HG03045 (cell line): ENCODE measurements around the gene SNX17.
"Not testable (repeated sequence)": the region's sequence is repeated elsewhere in the genome, so short reads cannot be mapped to it uniquely, and the experiment has no call there.

Source experiments
- ATAC-seq: cut with Tn5 transposase; IDR thresholded peaks from one replicate; pipeline ENCODE4 v1.9.1; 2021; ENCODE audit warnings: mild to moderate bottlenecking, moderate library complexity; ENCODE audit not compliant: unreplicated experiment

SNX17 gene

DNA sequence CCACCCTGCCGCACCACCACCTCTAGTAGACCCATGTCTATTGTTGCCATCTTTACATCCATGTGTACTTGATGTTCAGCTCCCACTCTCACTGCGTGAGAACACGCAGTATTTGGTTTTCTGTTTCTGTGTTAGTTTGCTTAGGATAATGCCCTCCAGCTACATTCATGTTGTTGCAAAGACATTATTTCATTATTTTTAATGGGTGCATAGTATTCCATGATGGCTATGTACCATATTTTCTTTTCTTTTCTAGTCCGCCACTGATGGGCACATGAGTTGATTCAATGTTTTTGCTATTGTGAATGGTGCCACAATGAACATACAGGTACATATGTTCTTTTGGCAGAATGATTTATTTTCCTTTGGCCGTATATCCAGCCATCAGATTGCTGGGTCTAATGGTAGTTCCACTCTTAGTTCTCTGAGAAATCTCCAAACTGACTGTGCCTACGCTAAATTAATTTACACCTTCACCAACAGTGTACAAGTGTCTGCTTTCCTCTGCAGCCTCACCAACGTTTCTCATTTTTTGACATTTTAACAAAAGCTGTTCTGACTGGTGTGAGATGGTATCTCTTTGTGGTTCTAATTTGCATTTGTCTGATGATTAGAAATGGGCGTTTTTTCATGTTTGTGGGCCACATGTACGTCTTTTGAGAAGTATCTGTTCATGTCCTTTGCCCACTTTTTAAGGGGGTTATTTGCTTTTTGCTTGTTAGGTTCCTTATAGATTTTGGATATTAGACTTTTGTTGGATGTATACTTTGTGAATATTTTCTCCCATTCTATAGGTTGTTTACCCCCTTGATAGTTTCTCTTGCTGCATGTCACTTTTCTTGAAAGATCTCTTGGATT, 20.6 kb downstream of the SNX17 start:
- no peak for ATAC-seq

DNA sequence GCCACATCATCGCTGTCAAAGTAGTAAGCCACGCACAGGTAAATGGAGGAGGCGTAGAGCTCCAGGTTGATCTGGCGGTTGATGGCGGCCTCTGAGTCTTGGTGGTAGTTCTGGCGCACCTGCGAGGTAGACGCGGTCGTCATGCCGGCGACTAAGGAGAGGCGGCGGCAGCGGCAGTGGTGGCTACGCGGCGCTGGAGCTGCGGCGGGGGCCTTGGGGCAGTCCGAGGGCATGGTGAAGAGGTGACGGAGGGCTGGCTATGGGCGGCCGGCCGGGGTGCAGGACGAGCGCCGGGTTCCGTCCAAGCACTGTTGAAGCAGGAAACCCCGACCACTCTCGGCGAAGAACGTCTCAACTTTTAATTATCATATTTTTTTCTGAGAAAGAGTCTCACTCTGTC, 22.8 kb downstream of the SNX17 start:
- no peak for ATAC-seq

DNA sequence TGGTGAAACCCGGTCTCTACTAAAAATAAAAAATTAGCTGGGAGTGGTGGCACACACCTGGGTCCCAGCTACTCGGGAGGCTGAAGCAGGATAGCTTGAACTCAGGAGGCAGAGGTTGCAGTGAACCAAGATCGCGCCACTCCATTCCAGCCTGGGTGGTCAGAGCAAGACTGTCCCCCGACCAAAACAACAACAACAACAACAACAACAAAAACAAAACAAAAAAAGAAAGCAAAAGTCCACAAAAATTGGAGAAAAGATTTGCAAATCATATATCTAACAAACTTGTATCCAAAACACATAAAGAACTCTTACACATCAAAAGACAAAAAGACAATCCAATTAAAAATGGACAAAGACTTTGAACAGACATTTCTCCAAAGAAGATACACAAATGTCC, 28.5 kb downstream of the SNX17 start:
- ATAC-seq: no peak

DNA sequence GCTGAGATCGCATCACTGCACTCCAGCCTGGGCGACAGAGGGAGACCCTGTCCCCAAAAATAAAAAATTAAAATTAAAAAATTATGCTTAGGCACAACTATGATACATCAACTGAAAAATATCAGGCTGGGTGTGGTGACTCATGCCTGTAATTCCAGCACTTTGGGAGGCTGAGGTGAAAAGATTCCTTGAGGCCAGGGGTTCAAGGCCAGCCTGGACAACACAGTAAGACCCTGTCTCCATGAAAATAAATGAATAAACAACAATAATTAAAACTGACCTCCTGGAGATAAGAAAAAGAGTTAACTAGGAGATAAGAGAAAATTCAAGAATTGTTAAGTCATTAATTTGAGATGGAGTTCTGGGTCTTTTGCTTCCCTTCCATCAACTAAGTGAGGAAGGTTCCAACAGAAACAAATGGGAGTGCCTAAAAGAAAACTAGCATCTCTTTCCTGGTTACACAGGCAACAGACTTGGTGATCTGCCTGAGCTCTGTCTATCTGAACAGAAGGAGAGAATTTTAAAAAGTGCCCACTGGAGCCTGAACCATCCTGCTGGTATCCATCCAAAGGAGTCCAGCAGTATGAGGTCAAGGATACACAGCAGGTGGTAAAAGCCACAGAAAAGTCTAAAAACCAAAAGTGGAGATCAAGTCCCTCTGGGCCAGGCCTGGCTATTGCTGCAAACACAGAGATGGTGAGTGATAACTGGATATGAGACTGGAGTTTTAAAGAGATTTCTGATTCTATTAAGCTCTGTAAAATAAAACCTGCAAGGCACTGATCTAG, 30.1 kb downstream of the SNX17 start:
- ATAC-seq: no peak

DNA sequence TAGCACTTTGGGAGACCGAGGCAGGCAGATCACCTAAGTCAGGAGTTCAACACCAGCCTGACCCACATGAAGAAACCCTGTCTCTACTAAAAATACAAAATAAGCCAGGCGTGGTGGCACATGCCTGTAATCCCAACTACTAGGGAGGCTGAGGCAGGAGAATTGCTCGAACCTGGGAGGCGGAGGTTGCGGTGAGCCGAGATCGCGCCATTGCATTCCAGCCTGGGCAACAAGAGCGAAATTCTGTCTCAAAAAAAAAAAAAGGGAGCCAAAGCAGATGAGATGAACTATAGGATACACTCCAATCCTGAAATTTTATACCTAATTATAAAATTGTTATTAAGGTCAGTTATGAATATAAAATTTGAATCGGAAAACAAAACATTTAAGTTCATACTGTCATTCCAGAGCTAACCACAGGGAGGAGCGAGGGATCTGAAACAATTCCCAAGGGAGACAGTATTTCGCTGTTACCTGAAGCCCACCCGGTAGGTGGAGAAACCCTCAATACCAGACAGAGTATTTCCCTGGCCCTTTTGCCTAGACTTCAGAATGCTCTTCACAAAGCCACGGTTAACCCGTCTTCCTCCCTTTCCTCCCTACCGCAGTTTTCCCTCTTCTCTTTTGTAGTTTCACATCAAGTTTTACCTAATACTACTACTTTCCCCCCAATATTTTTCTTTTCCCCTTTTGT, 37.5 kb downstream of the SNX17 start:
- ATAC-seq: no peak

DNA sequence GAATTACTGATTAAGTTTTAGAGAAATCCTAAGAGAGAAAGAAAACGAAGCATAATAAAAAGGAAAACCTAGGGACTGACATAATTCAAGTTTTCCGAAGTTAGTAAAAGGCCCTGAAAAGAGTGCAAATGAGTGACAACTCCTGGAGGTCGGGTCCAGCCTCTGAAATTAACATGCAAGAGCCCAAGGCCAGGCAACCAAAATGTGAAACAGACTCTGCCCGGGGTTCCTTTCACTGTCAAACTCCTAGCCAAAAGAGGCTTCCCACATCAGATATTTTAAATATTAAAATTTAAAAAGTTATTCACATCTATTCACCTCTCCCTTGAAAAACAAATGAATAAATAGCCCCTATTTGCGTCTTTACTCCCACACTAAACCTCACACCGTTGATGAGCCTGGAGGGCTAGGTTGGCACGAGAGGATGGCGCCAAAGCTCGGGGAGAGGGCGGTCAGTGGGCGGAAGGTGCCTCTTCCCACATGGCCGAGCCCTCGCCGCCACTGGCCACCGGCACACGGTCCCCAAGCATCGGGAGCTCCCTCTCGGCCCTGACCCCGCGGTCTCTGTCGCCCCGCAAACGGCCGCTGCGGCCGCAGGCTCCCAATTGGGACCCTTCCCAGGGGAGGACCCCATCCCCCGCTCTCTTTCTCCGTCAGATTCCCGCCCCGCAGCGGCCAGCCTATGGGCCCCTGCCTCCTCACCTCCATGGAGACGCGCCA, 38.3 kb downstream of the SNX17 start:
- ATAC-seq: peak; percentile 35

DNA sequence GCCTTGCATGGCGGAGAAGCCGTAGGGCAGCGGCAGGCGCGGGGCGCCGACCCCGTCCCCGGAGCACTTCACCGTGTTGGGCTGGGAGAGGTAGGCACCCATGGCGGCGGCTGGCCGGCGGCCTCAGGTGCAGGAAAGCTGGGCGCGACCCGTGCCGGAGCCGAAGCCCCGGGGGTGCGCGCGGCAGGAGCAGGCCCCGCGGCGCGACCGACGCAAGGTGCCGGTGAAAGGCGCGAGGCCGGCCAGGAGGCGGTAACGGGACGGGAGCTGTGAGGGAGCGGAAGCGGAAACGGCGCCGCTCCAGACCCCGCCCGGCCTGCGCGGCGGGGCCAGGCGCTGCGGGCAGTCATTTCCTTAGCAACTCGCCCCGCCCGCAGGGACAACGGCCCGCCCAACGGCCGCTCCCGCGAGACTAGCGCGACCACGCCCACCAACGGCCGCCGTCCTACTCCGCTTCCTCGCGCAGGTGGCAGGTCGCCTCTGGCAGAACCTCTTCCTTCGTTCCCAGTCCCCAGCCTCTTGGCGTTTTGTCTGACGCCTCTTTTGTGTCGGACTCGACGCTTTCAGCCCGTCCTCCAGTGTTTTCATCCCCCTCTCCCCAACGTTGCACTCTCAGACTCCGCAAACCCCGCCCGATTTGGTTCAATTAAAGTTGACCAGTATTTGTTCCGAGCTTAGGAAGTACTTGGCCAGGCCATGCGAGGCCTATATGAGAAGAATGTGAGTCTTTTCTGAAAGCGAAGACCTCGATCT, 39.1 kb downstream of the SNX17 start, which contains the start of gene PPM1G:
Gene PPM1G (minus strand): TSS at position 271 of the 753 bp plus-strand sequence. CDS start 169 bp downstream, at position 102.
- peak; percentile 94 for ATAC-seq

DNA sequence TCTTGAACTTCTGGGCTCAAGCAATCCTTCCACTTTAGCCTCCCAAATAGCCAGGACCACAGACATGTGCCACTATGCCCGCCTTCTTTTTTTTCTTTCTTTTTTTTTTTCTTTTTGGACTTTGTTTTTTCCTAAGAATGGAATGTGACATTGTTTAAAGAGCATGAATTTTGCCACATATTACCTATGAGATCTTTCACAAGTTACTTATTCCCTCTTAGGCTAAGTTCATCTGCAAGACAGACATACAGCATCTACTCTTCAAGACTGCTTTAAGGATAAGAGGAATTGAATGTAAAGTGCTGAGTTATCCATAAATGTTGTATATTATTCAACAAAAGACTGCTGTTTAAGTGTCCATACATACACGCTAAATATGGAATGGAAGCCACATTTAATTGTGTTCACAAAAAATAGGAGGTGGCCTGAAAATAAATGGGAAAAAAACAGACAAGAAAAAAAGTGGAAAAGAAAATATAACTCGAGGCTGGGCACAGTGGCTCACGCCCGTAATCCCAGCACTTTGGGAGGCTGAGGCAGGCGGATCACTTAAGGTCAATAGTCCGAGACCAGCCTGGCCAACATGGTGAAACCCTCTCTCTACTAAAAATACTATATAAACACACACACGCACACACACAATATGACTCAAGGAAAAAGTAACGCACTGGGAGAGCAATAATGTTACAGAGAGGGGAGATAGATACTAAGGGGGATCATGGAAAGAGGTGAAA, 42.2 kb downstream of the SNX17 start:
- ATAC-seq: no peak

DNA sequence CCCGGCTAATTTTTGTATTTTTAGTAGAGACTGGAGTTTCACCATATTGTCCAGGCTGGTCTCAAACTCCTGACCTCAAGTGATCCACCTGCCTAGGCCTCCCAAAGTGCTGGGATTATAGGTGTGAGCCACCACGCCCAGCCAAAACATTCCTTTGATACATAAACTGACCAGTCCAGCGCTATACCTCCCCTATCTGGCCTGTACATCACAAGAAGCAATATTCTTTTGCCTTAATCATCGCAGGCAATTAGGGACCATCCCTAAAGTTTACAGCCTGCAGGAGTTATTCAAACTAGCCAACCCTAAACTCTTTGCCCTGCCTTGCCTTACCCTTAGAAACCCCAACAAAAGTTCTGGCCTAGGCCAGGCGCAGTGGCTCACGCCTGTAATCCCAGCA, 45.7 kb downstream of the SNX17 start:
- no peak for ATAC-seq

DNA sequence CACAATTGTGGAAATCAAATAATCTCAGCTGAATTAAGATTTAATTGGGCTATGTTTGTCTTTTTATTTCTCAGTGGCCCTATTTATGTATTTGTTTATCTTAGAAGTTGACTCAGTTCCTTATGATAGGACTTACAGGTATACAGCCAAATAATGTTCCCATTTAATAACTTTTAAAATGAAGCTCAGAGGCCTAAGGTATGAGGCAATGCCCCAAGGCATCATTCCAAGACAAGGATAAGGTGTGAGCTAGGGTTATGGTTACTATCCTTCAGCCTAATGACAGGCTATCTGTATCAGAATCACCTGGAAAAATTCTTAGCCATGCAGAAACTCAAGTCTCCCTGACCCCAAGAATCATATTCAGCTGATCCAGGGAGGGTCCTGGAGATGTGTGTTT, 50.6 kb downstream of the SNX17 start:
- no peak for ATAC-seq

DNA sequence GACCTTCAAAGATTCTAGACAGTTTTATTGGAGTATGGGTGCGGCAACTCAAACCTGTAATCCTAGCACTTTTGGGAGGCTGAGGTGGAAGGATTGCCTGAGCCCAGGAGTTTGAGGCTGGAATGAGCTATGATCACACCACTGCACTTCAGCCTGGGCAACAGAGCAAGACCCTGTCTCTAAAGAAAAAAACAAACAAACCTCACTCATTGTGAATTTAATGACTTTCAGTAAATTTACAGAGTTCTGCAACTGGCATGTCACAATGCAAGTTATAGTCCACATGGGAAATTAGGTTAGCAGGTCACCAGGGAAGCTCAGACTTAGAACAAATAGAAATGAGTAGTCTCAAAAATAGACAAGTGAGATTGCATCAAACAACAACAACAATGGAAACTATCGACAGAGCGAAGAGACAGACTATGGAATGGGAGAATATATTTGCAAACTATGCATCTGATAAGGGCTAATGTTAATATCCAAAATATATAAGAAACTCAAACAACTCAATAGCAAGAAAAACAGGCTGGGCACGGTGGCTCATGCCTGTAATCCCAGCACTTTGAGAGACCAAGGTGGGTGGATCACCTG, 51.3 kb downstream of the SNX17 start:
- no peak for ATAC-seq

DNA sequence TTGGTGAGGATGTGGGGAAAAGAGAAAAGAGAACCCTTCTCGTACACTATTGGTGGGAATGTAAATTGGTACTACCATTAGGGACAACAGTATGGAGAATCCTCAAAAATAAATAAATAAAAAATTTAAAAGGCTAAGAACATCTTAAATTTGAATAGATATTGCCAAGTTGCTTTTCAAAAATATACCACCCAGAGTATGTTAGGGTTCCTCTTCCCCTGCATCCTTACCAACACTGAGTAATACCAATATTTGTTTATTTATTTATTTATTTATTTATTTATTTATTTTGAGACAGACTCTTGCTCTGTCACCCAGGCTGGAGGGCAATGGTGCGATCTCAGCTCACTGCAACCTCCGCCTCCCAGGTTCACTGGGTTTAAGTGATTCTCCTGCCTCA, 52.5 kb downstream of the SNX17 start:
- ATAC-seq: no peak

DNA sequence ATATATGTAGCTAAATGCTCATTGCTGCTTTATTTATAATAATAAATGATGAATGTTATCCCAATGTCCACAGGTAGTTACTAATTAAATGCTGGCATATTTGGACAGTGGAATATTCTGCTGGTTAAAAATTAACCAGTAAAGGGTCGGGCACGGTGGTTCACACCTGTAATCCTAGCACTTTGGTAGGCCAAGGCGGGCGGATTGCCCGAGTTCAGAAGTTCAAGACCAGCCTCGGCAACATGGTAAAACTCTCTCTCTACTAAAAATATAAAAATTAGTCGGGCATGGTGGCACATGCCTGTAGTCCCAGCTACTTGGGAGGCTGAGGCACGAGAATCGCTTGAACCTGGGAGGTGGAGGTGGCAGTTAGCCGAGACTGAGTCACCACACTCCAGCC, 54.6 kb downstream of the SNX17 start:
- ATAC-seq: not testable (repeated sequence)
